ENCODE data around the gene MYRIP.

The MYRIP gene

DNA sequence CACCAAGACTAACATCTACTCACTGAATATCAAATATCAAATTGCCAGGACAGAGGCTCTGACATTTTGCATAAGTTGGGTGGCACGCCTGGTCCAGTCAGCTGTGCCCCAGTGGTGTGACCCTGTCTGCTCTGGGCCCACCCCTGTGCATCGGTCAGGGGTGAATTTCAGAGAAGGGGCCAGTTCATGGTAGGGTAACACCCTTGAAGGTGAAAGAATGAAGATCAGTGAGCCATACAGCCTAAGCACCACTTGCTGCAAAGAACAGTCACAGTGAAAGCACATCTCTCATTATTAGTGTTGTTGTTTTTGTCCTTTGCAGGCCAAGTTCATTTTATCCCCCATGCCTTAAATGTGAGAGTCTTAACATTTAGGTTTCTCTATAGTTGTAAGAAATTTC, 86.8 kb downstream of the MYRIP start:
- no peak for ATAC-seq
- TF ChIP-seq PPARA (CRISPR knock-in tag; IDR thresholded peaks at IDR 0.05; ENCODE audit: borderline replicate concordance) (no peak), PATZ1 (CRISPR knock-in tag; IDR thresholded peaks at IDR 0.05; ENCODE audit: borderline replicate concordance) (no peak), ZNF8 (CRISPR knock-in tag; IDR thresholded peaks at IDR 0.05) (no peak), ZFP3 (CRISPR knock-in tag; IDR thresholded peaks at IDR 0.05) (no peak), POU6F1 (CRISPR knock-in tag; IDR thresholded peaks at IDR 0.05; ENCODE audit: borderline replicate concordance, low read depth) (no peak), TSHZ2 (CRISPR knock-in tag; IDR thresholded peaks at IDR 0.05) (no peak), ZNF70 (CRISPR knock-in tag; IDR thresholded peaks at IDR 0.05) (no peak), ISL1 (CRISPR knock-in tag; IDR thresholded peaks at IDR 0.05) (no peak), ARNTL (CRISPR knock-in tag; IDR thresholded peaks at IDR 0.05; ENCODE audit: borderline replicate concordance, low read depth) (no peak), ZC3H10 (CRISPR knock-in tag; IDR thresholded peaks at IDR 0.05) (no peak), TCF4 (CRISPR knock-in tag; IDR thresholded peaks at IDR 0.05; ENCODE audit: borderline replicate concordance) (no peak), BACH2 (CRISPR knock-in tag; IDR thresholded peaks at IDR 0.05; ENCODE audit: borderline replicate concordance) (no peak), ESRRG (CRISPR knock-in tag; IDR thresholded peaks at IDR 0.05) (no peak), OSR1 (CRISPR knock-in tag; IDR thresholded peaks at IDR 0.05) (no peak), CSDC2 (CRISPR knock-in tag; IDR thresholded peaks at IDR 0.05) (no peak), TOX (CRISPR knock-in tag; IDR thresholded peaks at IDR 0.05; ENCODE audit: borderline replicate concordance) (no peak), ZFP30 (CRISPR knock-in tag; IDR thresholded peaks at IDR 0.05) (no peak)
- TF ChIP-seq, protein P1, sequence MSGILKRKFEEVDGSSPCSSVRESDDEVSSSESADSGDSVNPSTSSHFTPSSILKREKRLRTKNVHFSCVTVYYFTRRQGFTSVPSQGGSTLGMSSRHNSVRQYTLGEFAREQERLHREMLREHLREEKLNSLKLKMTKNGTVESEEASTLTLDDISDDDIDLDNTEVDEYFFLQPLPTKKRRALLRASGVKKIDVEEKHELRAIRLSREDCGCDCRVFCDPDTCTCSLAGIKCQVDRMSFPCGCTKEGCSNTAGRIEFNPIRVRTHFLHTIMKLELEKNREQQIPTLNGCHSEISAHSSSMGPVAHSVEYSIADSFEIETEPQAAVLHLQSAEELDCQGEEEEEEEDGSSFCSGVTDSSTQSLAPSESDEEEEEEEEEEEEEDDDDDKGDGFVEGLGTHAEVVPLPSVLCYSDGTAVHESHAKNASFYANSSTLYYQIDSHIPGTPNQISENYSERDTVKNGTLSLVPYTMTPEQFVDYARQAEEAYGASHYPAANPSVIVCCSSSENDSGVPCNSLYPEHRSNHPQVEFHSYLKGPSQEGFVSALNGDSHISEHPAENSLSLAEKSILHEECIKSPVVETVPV (CRISPR knock-in tag; IDR thresholded peaks at IDR 0.05), result no peak

GRCh38 chr3:39900462-39901002, 91.1 kb downstream of the MYRIP start:
- no peak for ATAC-seq
- no peak for TF ChIP-seq PATZ1 (CRISPR knock-in tag; IDR thresholded peaks at IDR 0.05; ENCODE audit: borderline replicate concordance)
- TF ChIP-seq BACH2 (CRISPR knock-in tag; IDR thresholded peaks at IDR 0.05; ENCODE audit: borderline replicate concordance), result no peak
- no peak for TF ChIP-seq ISL1 (CRISPR knock-in tag; IDR thresholded peaks at IDR 0.05)
- TF ChIP-seq GLIS3 (CRISPR knock-in tag; IDR thresholded peaks at IDR 0.05), result no peak
- TF ChIP-seq OSR1 (CRISPR knock-in tag; IDR thresholded peaks at IDR 0.05), result no peak
- TF ChIP-seq ZFP30 (CRISPR knock-in tag; IDR thresholded peaks at IDR 0.05), result no peak
- no peak for TF ChIP-seq POU6F1 (CRISPR knock-in tag; IDR thresholded peaks at IDR 0.05; ENCODE audit: borderline replicate concordance, low read depth)
- TF ChIP-seq TCF4 (CRISPR knock-in tag; IDR thresholded peaks at IDR 0.05; ENCODE audit: borderline replicate concordance), result no peak
- TF ChIP-seq SNAI2 (CRISPR knock-in tag; IDR thresholded peaks at IDR 0.05), result no peak
- no peak for TF ChIP-seq ARNTL (CRISPR knock-in tag; IDR thresholded peaks at IDR 0.05; ENCODE audit: borderline replicate concordance, low read depth)
- no peak for TF ChIP-seq ZNF70 (CRISPR knock-in tag; IDR thresholded peaks at IDR 0.05)
- no peak for TF ChIP-seq RARB (CRISPR knock-in tag; IDR thresholded peaks at IDR 0.05)
- TF ChIP-seq, protein P1 (CRISPR knock-in tag; IDR thresholded peaks at IDR 0.05), result no peak
- TF ChIP-seq TSHZ2 (CRISPR knock-in tag; IDR thresholded peaks at IDR 0.05), result no peak
- no peak for TF ChIP-seq ZNF8 (CRISPR knock-in tag; IDR thresholded peaks at IDR 0.05)
- no peak for TF ChIP-seq ESRRG (CRISPR knock-in tag; IDR thresholded peaks at IDR 0.05)
- TF ChIP-seq ZNF565 (CRISPR knock-in tag; conservative IDR thresholded peaks at IDR 0.05; ENCODE audit: low read depth), result no peak
- TF ChIP-seq PPARA (CRISPR knock-in tag; IDR thresholded peaks at IDR 0.05; ENCODE audit: borderline replicate concordance), result no peak
- no peak for TF ChIP-seq CSDC2 (CRISPR knock-in tag; IDR thresholded peaks at IDR 0.05)
